HEK293 (cell line): ENCODE results near the gene LY6G6F.

Source experiments
- MZF1 ChIP-seq: fragments of 450-650 bp; formaldehyde crosslinking; IDR thresholded peaks from 2 replicates; pipeline ENCODE4 v1.5.1; 2017; ENCODE audit warnings: missing biosample characterization, missing genetic modification characterization, borderline replicate concordance
- SCRT2 ChIP-seq: fragments of 450-650 bp; formaldehyde crosslinking; IDR thresholded peaks from 2 replicates; pipeline ENCODE4 v1.5.1; 2016; ENCODE audit warnings: missing biosample characterization, missing genetic modification characterization
- SP7 ChIP-seq: fragments of 450-650 bp; formaldehyde crosslinking; IDR thresholded peaks from 2 replicates; pipeline ENCODE4 v1.5.1; 2016; ENCODE audit warnings: missing biosample characterization, missing genetic modification characterization
- TCF7L2 ChIP-seq: IDR thresholded peaks from 2 replicates; pipeline ENCODE4 v1.6.1; 2011; ENCODE audit warnings: low read depth, mild to moderate bottlenecking, inconsistent platforms, low read length, moderate library complexity, borderline replicate concordance
- ZBTB8A ChIP-seq: fragments of 450-650 bp; formaldehyde crosslinking; IDR thresholded peaks from 2 replicates; pipeline ENCODE4 v1.5.1; 2016; ENCODE audit warnings: missing biosample characterization, missing genetic modification characterization
- ZFP41 ChIP-seq: fragments of 450-650 bp; formaldehyde crosslinking; IDR thresholded peaks from 2 replicates; pipeline ENCODE4 v1.5.1; 2016; ENCODE audit warnings: missing biosample characterization, missing genetic modification characterization, borderline replicate concordance
- ZNF114 ChIP-seq: fragments of 450-650 bp; formaldehyde crosslinking; IDR thresholded peaks from 2 replicates; pipeline ENCODE4 v1.5.0; 2017; ENCODE audit warnings: missing biosample characterization, missing genetic modification characterization
- ZNF274 ChIP-seq, 2 experiments: fragments of 200-500 bp in 1 of 2; fragments of 450-650 bp in 1 of 2; sonication (Bioruptor generic) in 1 of 2; formaldehyde crosslinking in 1 of 2; IDR thresholded peaks; 2 replicates each; pipeline versions ENCODE4 v1.5.1 to v1.6.1; 2014 to 2016; ENCODE audit warnings: borderline replicate concordance in 1 of 2, inconsistent platforms in 1 of 2, low read length in 1 of 2, missing biosample characterization in 1 of 2, missing genetic modification characterization in 1 of 2
- ZNF335 ChIP-seq: fragments of 450-650 bp; formaldehyde crosslinking; conservative IDR thresholded peaks from 2 replicates; pipeline ENCODE4 v1.5.1; 2016; ENCODE audit warnings: missing biosample characterization, missing genetic modification characterization
- ZNF350 ChIP-seq: fragments of 450-650 bp; formaldehyde crosslinking; IDR thresholded peaks from 2 replicates; pipeline ENCODE4 v1.5.0; 2017; ENCODE audit warnings: missing biosample characterization, mild to moderate bottlenecking, missing genetic modification characterization
- ZNF37A ChIP-seq: fragments of 450-650 bp; IDR thresholded peaks from 2 replicates; pipeline ENCODE4 v1.5.1; 2018; ENCODE audit warnings: missing biosample characterization, missing genetic modification characterization
- ZNF560 ChIP-seq: fragments of 450-650 bp; formaldehyde crosslinking; IDR thresholded peaks from 2 replicates; pipeline ENCODE4 v1.5.1; 2017; ENCODE audit warnings: missing biosample characterization, missing genetic modification characterization, borderline replicate concordance
- ZNF600 ChIP-seq: fragments of 450-650 bp; formaldehyde crosslinking; IDR thresholded peaks from 2 replicates; pipeline ENCODE4 v1.5.1; 2016; ENCODE audit warnings: missing biosample characterization, missing genetic modification characterization
- ZNF610 ChIP-seq: fragments of 450-650 bp; formaldehyde crosslinking; IDR thresholded peaks from 2 replicates; pipeline ENCODE4 v1.5.1; 2016; ENCODE audit warnings: missing biosample characterization, missing genetic modification characterization, borderline replicate concordance
- ZNF624 ChIP-seq: fragments of 450-650 bp; formaldehyde crosslinking; IDR thresholded peaks from 2 replicates; pipeline ENCODE4 v1.5.1; 2017; ENCODE audit warnings: missing biosample characterization, missing genetic modification characterization
- ZNF701 ChIP-seq: fragments of 450-650 bp; formaldehyde crosslinking; IDR thresholded peaks from 2 replicates; pipeline ENCODE4 v1.5.1; 2016; ENCODE audit warnings: missing biosample characterization, missing genetic modification characterization
- ZNF768 ChIP-seq: fragments of 450-650 bp; formaldehyde crosslinking; IDR thresholded peaks from 2 replicates; pipeline ENCODE4 v1.5.1; 2018; ENCODE audit warnings: missing biosample characterization, mild to moderate bottlenecking, missing genetic modification characterization
- ZNF777 ChIP-seq: fragments of 450-650 bp; formaldehyde crosslinking; IDR thresholded peaks from 2 replicates; pipeline ENCODE4 v1.5.1; 2017; ENCODE audit warnings: missing biosample characterization, missing genetic modification characterization, borderline replicate concordance
- TF ChIP-seq, protein P1 (sequence below): sonication (generic); formaldehyde crosslinking; IDR thresholded peaks from 2 replicates; pipeline ENCODE4 v1.8.1; 2022; ENCODE audit warnings: mild to moderate bottlenecking, moderate library complexity, missing genetic modification reagents
- TF ChIP-seq, protein P2 (sequence below): fragments of 450-650 bp; formaldehyde crosslinking; conservative IDR thresholded peaks from 2 replicates; pipeline ENCODE4 v1.5.1; 2016; ENCODE audit warnings: low read depth, missing biosample characterization, missing genetic modification characterization
- TF ChIP-seq, protein P3 (sequence below): fragments of 450-650 bp; formaldehyde crosslinking; IDR thresholded peaks from 2 replicates; pipeline ENCODE4 v1.5.1; 2017; ENCODE audit warnings: missing biosample characterization, mild to moderate bottlenecking, missing genetic modification characterization, moderate library complexity
- TF ChIP-seq, protein P4 (sequence below): fragments of 450-650 bp; formaldehyde crosslinking; conservative IDR thresholded peaks from 2 replicates; pipeline ENCODE4 v1.5.1; 2016; ENCODE audit warnings: low read depth, missing biosample characterization, missing genetic modification characterization
- TF ChIP-seq, protein P5 (sequence below): fragments of 450-650 bp; formaldehyde crosslinking; IDR thresholded peaks from 2 replicates; pipeline ENCODE4 v1.5.1; 2017; ENCODE audit warnings: missing biosample characterization, missing genetic modification characterization
- TF ChIP-seq, protein P6 (sequence below): fragments of 450-650 bp; formaldehyde crosslinking; IDR thresholded peaks from 2 replicates; pipeline ENCODE4 v1.5.1; 2016; ENCODE audit warnings: missing biosample characterization, missing genetic modification characterization

LY6G6F gene

DNA sequence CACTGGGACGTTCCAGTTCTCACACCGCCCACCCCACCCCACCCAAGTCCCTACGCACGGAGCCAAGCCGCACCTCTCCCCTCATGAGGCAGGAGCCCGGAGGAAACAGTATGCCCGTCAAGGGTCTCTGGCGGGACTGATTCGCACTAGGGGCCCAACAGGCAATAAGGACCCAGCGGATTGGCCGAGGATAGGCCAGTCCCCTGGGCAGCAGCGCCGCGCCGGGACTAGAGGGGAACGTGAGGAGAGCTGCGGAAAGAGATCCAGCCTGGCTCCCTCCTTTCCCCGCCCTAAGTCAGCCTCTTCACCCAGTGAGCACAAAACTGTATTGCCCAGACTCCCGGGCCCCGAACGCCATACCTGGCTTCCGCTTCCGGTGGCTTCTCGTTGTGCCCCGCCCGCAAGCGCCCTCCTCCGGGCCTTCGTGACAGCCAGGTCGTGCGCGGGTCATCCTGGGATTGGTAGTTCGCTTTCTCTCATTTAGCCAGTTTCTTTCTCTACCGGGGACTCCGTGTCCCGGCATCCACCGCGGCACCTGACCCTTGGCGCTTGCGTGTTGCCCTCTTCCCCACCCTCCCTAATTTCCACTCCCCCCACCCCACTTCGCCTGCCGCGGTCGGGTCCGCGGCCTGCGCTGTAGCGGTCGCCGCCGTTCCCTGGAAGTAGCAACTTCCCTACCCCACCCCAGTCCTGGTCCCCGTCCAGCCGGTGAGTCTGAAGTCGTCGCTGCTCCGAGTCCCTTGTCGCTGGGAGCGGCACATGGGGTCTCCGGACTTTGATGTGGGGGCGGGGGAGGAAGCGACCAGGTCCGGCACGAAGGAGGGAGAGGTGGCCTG is 40.9 kb upstream of the LY6G6F start, which contains the start of gene CSNK2B (continued):
- TF ChIP-seq ZNF768 (no peak), ZNF37A (tag by site-specific recombination) (no peak), ZNF560 (tag by site-specific recombination) (no peak), SP7 (tag by site-specific recombination) (no peak; the same call in none of the 2 replicates), ZNF350 (tag by site-specific recombination) (no peak), ZNF114 (tag by site-specific recombination) (no peak), ZNF335 (tag by site-specific recombination) (peak; percentile 99), MZF1 (tag by site-specific recombination) (no peak), ZNF701 (tag by site-specific recombination) (no peak), TCF7L2 (peak; percentile 44; the same call in 1 of the 2 replicates), ZNF624 (no peak), ZFP41 (no peak), ZNF600 (tag by site-specific recombination) (peak; percentile 9; the same call in 1 of the 2 replicates), ZBTB8A (tag by site-specific recombination) (peak; percentile 91), SCRT2 (peak; percentile 6), ZNF274 (IDR thresholded peaks at IDR 0.05; ENCODE audit: low read length) (no peak), ZNF274 (tag by site-specific recombination; IDR thresholded peaks at IDR 0.05; ENCODE audit: borderline replicate concordance) (no peak), ZNF610 (peak; percentile 69; the same call in 1 of the 2 replicates), ZNF777 (no peak)
- TF ChIP-seq, protein P1, sequence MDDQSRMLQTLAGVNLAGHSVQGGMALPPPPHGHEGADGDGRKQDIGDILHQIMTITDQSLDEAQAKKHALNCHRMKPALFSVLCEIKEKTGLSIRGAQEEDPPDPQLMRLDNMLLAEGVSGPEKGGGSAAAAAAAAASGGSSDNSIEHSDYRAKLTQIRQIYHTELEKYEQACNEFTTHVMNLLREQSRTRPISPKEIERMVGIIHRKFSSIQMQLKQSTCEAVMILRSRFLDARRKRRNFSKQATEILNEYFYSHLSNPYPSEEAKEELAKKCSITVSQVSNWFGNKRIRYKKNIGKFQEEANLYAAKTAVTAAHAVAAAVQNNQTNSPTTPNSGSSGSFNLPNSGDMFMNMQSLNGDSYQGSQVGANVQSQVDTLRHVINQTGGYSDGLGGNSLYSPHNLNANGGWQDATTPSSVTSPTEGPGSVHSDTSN (CRISPR knock-in tag) = no peak
- TF ChIP-seq, protein P2, sequence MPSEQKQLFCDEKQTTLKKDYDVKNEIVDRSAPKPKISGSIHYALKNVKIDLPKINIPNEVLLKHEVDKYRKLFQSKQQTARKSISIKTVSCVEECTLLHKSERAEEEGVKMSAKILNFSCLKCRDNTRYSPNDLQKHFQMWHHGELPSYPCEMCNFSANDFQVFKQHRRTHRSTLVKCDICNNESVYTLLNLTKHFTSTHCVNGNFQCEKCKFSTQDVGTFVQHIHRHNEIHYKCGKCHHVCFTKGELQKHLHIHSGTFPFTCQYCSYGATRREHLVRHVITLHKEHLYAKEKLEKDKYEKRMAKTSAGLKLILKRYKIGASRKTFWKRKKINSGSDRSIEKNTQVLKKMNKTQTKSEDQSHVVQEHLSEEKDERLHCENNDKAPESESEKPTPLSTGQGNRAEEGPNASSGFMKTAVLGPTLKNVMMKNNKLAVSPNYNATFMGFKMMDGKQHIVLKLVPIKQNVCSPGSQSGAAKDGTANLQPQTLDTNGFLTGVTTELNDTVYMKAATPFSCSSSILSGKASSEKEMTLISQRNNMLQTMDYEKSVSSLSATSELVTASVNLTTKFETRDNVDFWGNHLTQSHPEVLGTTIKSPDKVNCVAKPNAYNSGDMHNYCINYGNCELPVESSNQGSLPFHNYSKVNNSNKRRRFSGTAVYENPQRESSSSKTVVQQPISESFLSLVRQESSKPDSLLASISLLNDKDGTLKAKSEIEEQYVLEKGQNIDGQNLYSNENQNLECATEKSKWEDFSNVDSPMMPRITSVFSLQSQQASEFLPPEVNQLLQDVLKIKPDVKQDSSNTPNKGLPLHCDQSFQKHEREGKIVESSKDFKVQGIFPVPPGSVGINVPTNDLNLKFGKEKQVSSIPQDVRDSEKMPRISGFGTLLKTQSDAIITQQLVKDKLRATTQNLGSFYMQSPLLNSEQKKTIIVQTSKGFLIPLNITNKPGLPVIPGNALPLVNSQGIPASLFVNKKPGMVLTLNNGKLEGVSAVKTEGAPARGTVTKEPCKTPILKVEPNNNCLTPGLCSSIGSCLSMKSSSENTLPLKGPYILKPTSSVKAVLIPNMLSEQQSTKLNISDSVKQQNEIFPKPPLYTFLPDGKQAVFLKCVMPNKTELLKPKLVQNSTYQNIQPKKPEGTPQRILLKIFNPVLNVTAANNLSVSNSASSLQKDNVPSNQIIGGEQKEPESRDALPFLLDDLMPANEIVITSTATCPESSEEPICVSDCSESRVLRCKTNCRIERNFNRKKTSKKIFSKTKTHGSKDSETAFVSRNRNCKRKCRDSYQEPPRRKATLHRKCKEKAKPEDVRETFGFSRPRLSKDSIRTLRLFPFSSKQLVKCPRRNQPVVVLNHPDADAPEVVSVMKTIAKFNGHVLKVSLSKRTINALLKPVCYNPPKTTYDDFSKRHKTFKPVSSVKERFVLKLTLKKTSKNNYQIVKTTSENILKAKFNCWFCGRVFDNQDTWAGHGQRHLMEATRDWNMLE (tag by site-specific recombination) = peak; percentile 74; the same call in 1 of the 2 replicates
- TF ChIP-seq, protein P3, sequence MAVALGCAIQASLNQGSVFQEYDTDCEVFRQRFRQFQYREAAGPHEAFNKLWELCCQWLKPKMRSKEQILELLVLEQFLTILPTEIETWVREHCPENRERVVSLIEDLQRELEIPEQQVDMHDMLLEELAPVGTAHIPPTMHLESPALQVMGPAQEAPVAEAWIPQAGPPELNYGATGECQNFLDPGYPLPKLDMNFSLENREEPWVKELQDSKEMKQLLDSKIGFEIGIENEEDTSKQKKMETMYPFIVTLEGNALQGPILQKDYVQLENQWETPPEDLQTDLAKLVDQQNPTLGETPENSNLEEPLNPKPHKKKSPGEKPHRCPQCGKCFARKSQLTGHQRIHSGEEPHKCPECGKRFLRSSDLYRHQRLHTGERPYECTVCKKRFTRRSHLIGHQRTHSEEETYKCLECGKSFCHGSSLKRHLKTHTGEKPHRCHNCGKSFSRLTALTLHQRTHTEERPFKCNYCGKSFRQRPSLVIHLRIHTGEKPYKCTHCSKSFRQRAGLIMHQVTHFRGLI (tag by site-specific recombination) = no peak
- TF ChIP-seq, protein P4, sequence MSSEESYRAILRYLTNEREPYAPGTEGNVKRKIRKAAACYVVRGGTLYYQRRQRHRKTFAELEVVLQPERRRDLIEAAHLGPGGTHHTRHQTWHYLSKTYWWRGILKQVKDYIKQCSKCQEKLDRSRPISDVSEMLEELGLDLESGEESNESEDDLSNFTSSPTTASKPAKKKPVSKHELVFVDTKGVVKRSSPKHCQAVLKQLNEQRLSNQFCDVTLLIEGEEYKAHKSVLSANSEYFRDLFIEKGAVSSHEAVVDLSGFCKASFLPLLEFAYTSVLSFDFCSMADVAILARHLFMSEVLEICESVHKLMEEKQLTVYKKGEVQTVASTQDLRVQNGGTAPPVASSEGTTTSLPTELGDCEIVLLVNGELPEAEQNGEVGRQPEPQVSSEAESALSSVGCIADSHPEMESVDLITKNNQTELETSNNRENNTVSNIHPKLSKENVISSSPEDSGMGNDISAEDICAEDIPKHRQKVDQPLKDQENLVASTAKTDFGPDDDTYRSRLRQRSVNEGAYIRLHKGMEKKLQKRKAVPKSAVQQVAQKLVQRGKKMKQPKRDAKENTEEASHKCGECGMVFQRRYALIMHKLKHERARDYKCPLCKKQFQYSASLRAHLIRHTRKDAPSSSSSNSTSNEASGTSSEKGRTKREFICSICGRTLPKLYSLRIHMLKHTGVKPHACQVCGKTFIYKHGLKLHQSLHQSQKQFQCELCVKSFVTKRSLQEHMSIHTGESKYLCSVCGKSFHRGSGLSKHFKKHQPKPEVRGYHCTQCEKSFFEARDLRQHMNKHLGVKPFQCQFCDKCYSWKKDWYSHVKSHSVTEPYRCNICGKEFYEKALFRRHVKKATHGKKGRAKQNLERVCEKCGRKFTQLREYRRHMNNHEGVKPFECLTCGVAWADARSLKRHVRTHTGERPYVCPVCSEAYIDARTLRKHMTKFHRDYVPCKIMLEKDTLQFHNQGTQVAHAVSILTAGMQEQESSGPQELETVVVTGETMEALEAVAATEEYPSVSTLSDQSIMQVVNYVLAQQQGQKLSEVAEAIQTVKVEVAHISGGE (tag by site-specific recombination) = peak; percentile 96
- TF ChIP-seq, protein P5, sequence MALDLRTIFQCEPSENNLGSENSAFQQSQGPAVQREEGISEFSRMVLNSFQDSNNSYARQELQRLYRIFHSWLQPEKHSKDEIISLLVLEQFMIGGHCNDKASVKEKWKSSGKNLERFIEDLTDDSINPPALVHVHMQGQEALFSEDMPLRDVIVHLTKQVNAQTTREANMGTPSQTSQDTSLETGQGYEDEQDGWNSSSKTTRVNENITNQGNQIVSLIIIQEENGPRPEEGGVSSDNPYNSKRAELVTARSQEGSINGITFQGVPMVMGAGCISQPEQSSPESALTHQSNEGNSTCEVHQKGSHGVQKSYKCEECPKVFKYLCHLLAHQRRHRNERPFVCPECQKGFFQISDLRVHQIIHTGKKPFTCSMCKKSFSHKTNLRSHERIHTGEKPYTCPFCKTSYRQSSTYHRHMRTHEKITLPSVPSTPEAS = no peak
- TF ChIP-seq, protein P6, sequence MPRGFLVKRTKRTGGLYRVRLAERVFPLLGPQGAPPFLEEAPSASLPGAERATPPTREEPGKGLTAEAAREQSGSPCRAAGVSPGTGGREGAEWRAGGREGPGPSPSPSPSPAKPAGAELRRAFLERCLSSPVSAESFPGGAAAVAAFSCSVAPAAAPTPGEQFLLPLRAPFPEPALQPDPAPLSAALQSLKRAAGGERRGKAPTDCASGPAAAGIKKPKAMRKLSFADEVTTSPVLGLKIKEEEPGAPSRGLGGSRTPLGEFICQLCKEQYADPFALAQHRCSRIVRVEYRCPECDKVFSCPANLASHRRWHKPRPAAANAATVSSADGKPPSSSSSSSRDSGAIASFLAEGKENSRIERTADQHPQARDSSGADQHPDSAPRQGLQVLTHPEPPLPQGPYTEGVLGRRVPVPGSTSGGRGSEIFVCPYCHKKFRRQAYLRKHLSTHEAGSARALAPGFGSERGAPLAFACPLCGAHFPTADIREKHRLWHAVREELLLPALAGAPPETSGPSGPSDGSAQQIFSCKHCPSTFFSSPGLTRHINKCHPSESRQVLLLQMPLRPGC = no peak
